H1 (cell line): ENCODE results near the gene PANX1. TPM values are rescaled to one million over a fixed set of nuclear protein-coding genes. Genes with fewer than 3 reads are reported as not detected.

ENCODE experiments used
- NANOG ChIP-seq: IDR thresholded peaks from 2 replicates; pipeline ENCODE4 v1.6.1; 2011; ENCODE audit warnings: low read length, low read depth, mild to moderate bottlenecking, inconsistent platforms; ENCODE audit not compliant: insufficient read depth, poor library complexity, severe bottlenecking
- TAF1 ChIP-seq: IDR thresholded peaks from 2 replicates; pipeline ENCODE4 v1.6.1; 2011; ENCODE audit warnings: mild to moderate bottlenecking, low read depth, low read length
- polyA plus RNA-seq, 7 experiments: library from polyadenylated mRNA; depleted of rRNA in 3 of 7; stranded (reverse) in 5 of 7; unstranded in 2 of 7; fragments of >200 nt in 5 of 7; fragments of 200-250 nt in 2 of 7; gene quantifications; 1 replicate in 5 of 7; 2 replicates in 1 of 7; 4 replicates in 1 of 7; pipeline versions ENCODE4 v1.2.1 to v1.2.3, GENCODE V29; 2011 to 2013; ENCODE audit warnings: missing spikeins in 2 of 7, mixed read lengths in 2 of 7
- total RNA-seq: library from RNA; stranded (reverse); fragmentation: NEBNext Ultra II Directional; extraction: Animal tissue kit (Norgen Biotek cat#: 25700); gene quantifications from 2 replicates; pipeline ENCODE4 v1.2.1, GENCODE V29; 2021

The PANX1 gene
- total and polyA plus RNA-seq, 2 of the 8 experiments (the other 6 are each of a cell fraction or from before 2014, with no cell fraction given), result 15.9 to 35.2 TPM

DNA sequence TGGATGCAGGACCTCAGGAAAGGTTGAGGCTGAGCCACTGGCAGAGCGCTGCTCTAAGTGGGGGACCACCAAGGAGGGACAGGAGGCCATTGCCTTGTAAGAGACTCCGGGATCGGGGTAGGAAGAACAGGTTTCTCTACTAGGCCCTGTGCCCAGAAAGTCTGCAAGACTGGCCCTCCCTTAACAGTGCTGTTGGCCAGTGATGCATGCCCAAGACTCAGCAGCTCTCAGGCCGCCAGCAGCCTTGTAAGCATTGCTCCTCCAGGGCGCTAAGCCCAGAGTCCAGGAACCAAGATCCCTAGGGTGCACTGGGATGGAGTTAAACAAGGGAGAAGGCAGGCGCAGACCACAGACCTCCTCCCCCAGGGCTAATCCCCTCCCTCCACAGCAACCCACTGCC lies 39.3 kb upstream of the PANX1 start (continued):
- TF ChIP-seq NANOG, result no peak
- TF ChIP-seq TAF1, result no peak
